HepG2 (cell line): Measurements from ENCODE around the gene PXK. TPM values are rescaled to one million over a fixed set of nuclear protein-coding genes. Genes with fewer than 3 reads are reported as not detected.

Experiments used
- CBFB ChIP-seq: sonication (generic); formaldehyde crosslinking; IDR thresholded peaks from 2 replicates; pipeline ENCODE4 v1.4.0; 2020; ENCODE audit warnings: missing genetic modification reagents
- DDIT3 ChIP-seq: sonication (generic); formaldehyde crosslinking; IDR thresholded peaks from 2 replicates; pipeline ENCODE4 v1.4.0; 2020; ENCODE audit warnings: mild to moderate bottlenecking, missing genetic modification reagents
- FOSL1 ChIP-seq: sonication (generic); formaldehyde crosslinking; IDR thresholded peaks from 2 replicates; pipeline ENCODE4 v1.9.0; 2021; ENCODE audit warnings: missing genetic modification reagents, borderline replicate concordance
- GTF3A ChIP-seq: sonication (generic); formaldehyde crosslinking; conservative IDR thresholded peaks from 2 replicates; pipeline ENCODE4 v1.4.0; 2020; ENCODE audit warnings: mild to moderate bottlenecking, missing genetic modification reagents
- HINFP ChIP-seq: sonication (generic); formaldehyde crosslinking; IDR thresholded peaks from 2 replicates; pipeline ENCODE4 v1.4.0; 2020; ENCODE audit warnings: low read depth, mild to moderate bottlenecking, missing genetic modification reagents
- HMGXB4 ChIP-seq, 2 experiments: sonication (generic) in 1 of 2; formaldehyde crosslinking in 1 of 2; IDR thresholded peaks; 2 replicates each; pipeline versions ENCODE4 v1.4.0 to v1.6.1; 2018 to 2020; ENCODE audit warnings: missing genetic modification reagents in 2 of 2, borderline replicate concordance in 1 of 2, low read depth in 1 of 2, mild to moderate bottlenecking in 1 of 2, missing biosample characterization in 1 of 2
- MXD4 ChIP-seq: IDR thresholded peaks from 2 replicates; pipeline ENCODE4 v1.6.1; 2016; ENCODE audit warnings: mild to moderate bottlenecking, missing biosample characterization, missing genetic modification reagents
- MYNN ChIP-seq: sonication (generic); formaldehyde crosslinking; IDR thresholded peaks from 2 replicates; pipeline ENCODE4 v1.4.0; 2020; ENCODE audit warnings: mild to moderate bottlenecking, low read depth, missing genetic modification reagents
- RELA ChIP-seq: sonication (generic); formaldehyde crosslinking; IDR thresholded peaks from 2 replicates; pipeline ENCODE4 v1.4.0; 2020; ENCODE audit warnings: missing genetic modification reagents
- RFX1 ChIP-seq: fragments of 450-650 bp; IDR thresholded peaks from 2 replicates; pipeline ENCODE4 v1.6.1; 2017
- SNAPC4 ChIP-seq: sonication (generic); formaldehyde crosslinking; IDR thresholded peaks from 2 replicates; pipeline ENCODE4 v1.4.0; 2020; ENCODE audit warnings: mild to moderate bottlenecking, missing genetic modification reagents
- YEATS4 ChIP-seq: sonication (generic); formaldehyde crosslinking; IDR thresholded peaks from 2 replicates; pipeline ENCODE4 v1.4.0; 2020; ENCODE audit warnings: missing genetic modification reagents, borderline replicate concordance
- ZBTB25 ChIP-seq: IDR thresholded peaks from 2 replicates; pipeline ENCODE4 v1.6.1; 2018; ENCODE audit warnings: missing genetic modification reagents
- ZMAT3 ChIP-seq: sonication (generic); formaldehyde crosslinking; conservative IDR thresholded peaks from 2 replicates; pipeline ENCODE4 v1.7.0; 2021; ENCODE audit warnings: missing genetic modification reagents
- ZNF329 ChIP-seq: sonication (generic); formaldehyde crosslinking; IDR thresholded peaks from 2 replicates; pipeline ENCODE4 v1.9.0; 2021; ENCODE audit warnings: low read depth, mild to moderate bottlenecking, missing genetic modification reagents
- ZNF350 ChIP-seq: sonication (generic); formaldehyde crosslinking; IDR thresholded peaks from 2 replicates; pipeline ENCODE4 v1.4.0; 2020; ENCODE audit warnings: mild to moderate bottlenecking, low read depth, missing genetic modification reagents, borderline replicate concordance
- ZNF572 ChIP-seq: sonication (generic); formaldehyde crosslinking; IDR thresholded peaks from 2 replicates; pipeline ENCODE4 v1.5.1; 2020; ENCODE audit warnings: mild to moderate bottlenecking, missing genetic modification reagents
- ZNF850 ChIP-seq: sonication (generic); formaldehyde crosslinking; conservative IDR thresholded peaks from 2 replicates; pipeline ENCODE4 v1.9.0; 2021; ENCODE audit warnings: mild to moderate bottlenecking, missing genetic modification reagents
- polyA plus RNA-seq, 8 experiments: library from polyadenylated mRNA; depleted of rRNA in 3 of 8; stranded (reverse) in 7 of 8; unstranded in 1 of 8; fragments of >200 nt; fragmentation: Illumina TruSeq in 4 of 8; extraction: Trizol in 4 of 8; gene quantifications; 2 replicates each; pipeline versions ENCODE4 v1.2.1 to v1.2.3, GENCODE V29; 2011 to 2016; ENCODE audit warnings: low read depth in 4 of 8, missing spikeins in 1 of 8, mixed read lengths in 1 of 8; ENCODE audit not compliant: insufficient read depth in 1 of 8
- total RNA-seq, 5 experiments: library from RNA; depleted of rRNA; stranded (reverse); fragments of >200 nt; fragmentation: Illumina TruSeq; extraction: Trizol; gene quantifications; 2 replicates each; pipeline ENCODE4 v1.2.3, GENCODE V29; 2016; ENCODE audit warnings: low read depth in 1 of 5

The PXK gene
- total and polyA plus RNA-seq, 2 of the 13 experiments (the other 11 are each of a cell fraction or from before 2014, with no cell fraction given) = 6.4 to 18.6 TPM

- TF ChIP-seq SNAPC4 (CRISPR knock-in tag) (peak; percentile 68), CBFB (CRISPR knock-in tag) (0 out of 2 replicates have a peak, but pooled peaks have one; percentile 41), ZNF329 (CRISPR knock-in tag) (peak; percentile 79; the same call in 1 of the 2 replicates), GTF3A (CRISPR knock-in tag) (no peak), RELA (CRISPR knock-in tag) (0 out of 2 replicates have a peak, but pooled peaks have one; percentile 38), ZNF572 (0 out of 2 replicates have a peak, but pooled peaks have one; percentile 50), HINFP (CRISPR knock-in tag) (peak; percentile 79; the same call in 1 of the 2 replicates), ZMAT3 (CRISPR knock-in tag) (peak; percentile 93), DDIT3 (CRISPR knock-in tag) (no peak), ZNF350 (CRISPR knock-in tag) (peak; percentile 93), MXD4 (peak; percentile 74), MYNN (CRISPR knock-in tag) (0 out of 2 replicates have a peak, but pooled peaks have one; percentile 18), ZBTB25 (CRISPR knock-in tag) (peak; percentile 12; the same call in 1 of the 2 replicates), YEATS4 (CRISPR knock-in tag) (peak; percentile 99), HMGXB4 (CRISPR knock-in tag; IDR thresholded peaks at IDR 0.05; ENCODE audit: borderline replicate concordance in 1 of 2, low read depth in 1 of 2) (peak; percentile 75 to 90; a peak in 3 of 4 replicates), ZNF850 (CRISPR knock-in tag) (no peak), RFX1 (no peak), FOSL1 (CRISPR knock-in tag) (no peak)
Observed at GRCh38 chr3:58433400-58434167, 100.9 kb downstream of the PXK start, which contains the start of gene PDHB (continued).
